Mucosa of descending colon (tissue), 3 donors: ENCODE results near the gene KLHL1. TPM values are rescaled to one million over a fixed set of nuclear protein-coding genes. Genes with fewer than 3 reads are reported as not detected.

Experiments
- ATAC-seq: fragments of 200-7000 bp; cut with Tn5 transposase; one replicate; pipeline ENCODE4 v1.9.1; 2020; ENCODE audit warnings: mild to moderate bottlenecking, moderate library complexity
- DNase-seq, 3 donors: peaks; one replicate each; pipeline ENCODE4 v3.0.0-alpha.2; 2020
- H3K36me3 ChIP-seq: fragments of 200-600 bp; one replicate; pipeline ENCODE4 v1.8.0; 2021; ENCODE audit warnings: low read depth, mild to moderate bottlenecking
- H3K4me1 ChIP-seq: fragments of 200-600 bp; one replicate; pipeline ENCODE4 v1.8.0; 2021; ENCODE audit warnings: low read depth, mild to moderate bottlenecking
- H3K4me3 ChIP-seq: fragments of 200-600 bp; one replicate; pipeline ENCODE4 v1.8.0; 2021; ENCODE audit warnings: mild to moderate bottlenecking
- H3K9me3 ChIP-seq: fragments of 200-600 bp; one replicate; pipeline ENCODE4 v1.8.0; 2021; ENCODE audit warnings: mild to moderate bottlenecking
- CTCF ChIP-seq: fragments of 200-600 bp; IDR thresholded peaks from one replicate; pipeline ENCODE4 v1.8.0; 2022; ENCODE audit warnings: antibody characterized with exemption, mild to moderate bottlenecking
- intact Hi-C, 2 donors: fragments of 100-400 bp; cut with DNase I in 1 of 2; cut with micrococcal nuclease in 1 of 2; formaldehyde crosslinking; loops; one replicate each; pipeline versions ENCODE4 v1.11.0 to v1.11.1; 2022; cut with DNase I, micrococcal nuclease
- total RNA-seq, 3 donors: library from RNA; stranded (reverse); fragmentation: NEBNext Ultra II Directional in 2 of 3; extraction: Animal tissue kit (Norgen Biotek cat#: 25700) in 2 of 3; gene quantifications; one replicate each; pipeline versions ENCODE4 v1.2.1 to v1.2.4, GENCODE V29; 2021 to 2023
- donor health status: DM: no; HTN: no; CAD: no; lungs with moderate emphysema.
- donor health status: DM: no; HTN: no; CAD: no.
- donor health status: DM: no; HTN: yes; CAD: no.

KLHL1 gene
- total RNA-seq, 3 donors from 2014 or later: 0.25 TPM; not detected in 2

GRCh38 chr13:69948016-69948415 lies 160.2 kb downstream of the KLHL1 start:
- H3K36me3 ChIP-seq: no peaks in the 10 kb centered on the region
- intact Hi-C loops: no loop called here
- no peak overlapping the region for H3K4me3 ChIP-seq
- no peak for DNase-seq
- TF ChIP-seq CTCF: no peak
- H3K9me3 ChIP-seq: no peaks in the 10 kb centered on the region
- ATAC-seq: no peak
- H3K4me1 ChIP-seq: no peaks in the 10 kb centered on the region

- TF ChIP-seq CTCF: no peak
- intact Hi-C loops: no loop called here
- DNase-seq (no peak), ATAC-seq (no peak)
- H3K9me3 ChIP-seq: no peaks in the 10 kb centered on the region
- H3K36me3 ChIP-seq: no peaks in the 10 kb centered on the region
- no peak overlapping the region for H3K4me3 ChIP-seq
- H3K4me1 ChIP-seq: no peaks in the 10 kb centered on the region
These were observed 160.7 kb downstream of the KLHL1 start for GRCh38 chr13:69947582-69947981.

GRCh38 chr13:69946511-69946910 lies 161.7 kb downstream of the KLHL1 start:
- H3K4me3 ChIP-seq: no peak overlapping the region
- DNase-seq: no peak
- H3K9me3 ChIP-seq: no peaks in the 10 kb centered on the region
- no peak for TF ChIP-seq CTCF
- ATAC-seq: no peak
- intact Hi-C loops: no loop called here
- H3K36me3 ChIP-seq: no peaks in the 10 kb centered on the region
- no peaks in the 10 kb centered on the region for H3K4me1 ChIP-seq

- H3K36me3 ChIP-seq: no peaks in the 10 kb centered on the region
- no peaks in the 10 kb centered on the region for H3K4me1 ChIP-seq
- H3K9me3 ChIP-seq: no peaks in the 10 kb centered on the region
- TF ChIP-seq CTCF: no peak
- ATAC-seq (no peak), DNase-seq (no peak)
- no peak overlapping the region for H3K4me3 ChIP-seq
- intact Hi-C loops: no loop called here
These were observed 173.2 kb downstream of the KLHL1 start for GRCh38 chr13:69935043-69935442.

GRCh38 chr13:69928262-69928661 lies 180.0 kb downstream of the KLHL1 start:
- no peak for TF ChIP-seq CTCF
- no peaks in the 10 kb centered on the region for H3K4me1 ChIP-seq
- H3K4me3 ChIP-seq: no peak overlapping the region
- intact Hi-C loops: no loop called here
- no peak for ATAC-seq
- no peaks in the 10 kb centered on the region for H3K36me3 ChIP-seq
- H3K9me3 ChIP-seq: no peaks in the 10 kb centered on the region
- DNase-seq: no peak

GRCh38 chr13:69921156-69921555 lies 187.1 kb downstream of the KLHL1 start:
- ATAC-seq (no peak), DNase-seq (no peak)
- Histone ChIP-seq H3K9me3 (no peaks in the 10 kb centered on the region), H3K36me3 (no peaks in the 10 kb centered on the region), H3K4me3 (no peak overlapping the region), H3K4me1 (no peaks in the 10 kb centered on the region)
- intact Hi-C loops: no loop called here
- TF ChIP-seq CTCF: no peak
